ENCODE data around the gene RABGAP1L.

DNA sequence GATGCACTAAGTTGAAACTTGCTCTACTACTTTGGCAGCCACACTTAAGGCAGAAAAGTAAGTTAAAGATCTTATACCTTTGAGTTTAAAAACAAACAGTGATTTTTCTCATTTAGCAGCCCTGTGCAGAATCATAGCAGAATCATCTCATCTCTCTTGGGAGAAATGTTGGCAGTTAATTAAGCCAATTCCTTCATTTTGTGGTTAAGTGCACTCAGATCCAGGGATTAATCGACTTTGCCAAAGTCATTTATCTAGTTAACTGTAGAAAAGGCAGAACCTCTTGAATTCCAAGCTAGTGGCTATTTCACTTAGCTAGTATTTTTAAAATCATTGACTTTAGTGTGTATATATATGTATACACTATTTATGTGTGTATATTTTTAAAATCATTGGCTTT is 413.5 kb downstream of the RABGAP1L start:
- TF ChIP-seq, protein P1, sequence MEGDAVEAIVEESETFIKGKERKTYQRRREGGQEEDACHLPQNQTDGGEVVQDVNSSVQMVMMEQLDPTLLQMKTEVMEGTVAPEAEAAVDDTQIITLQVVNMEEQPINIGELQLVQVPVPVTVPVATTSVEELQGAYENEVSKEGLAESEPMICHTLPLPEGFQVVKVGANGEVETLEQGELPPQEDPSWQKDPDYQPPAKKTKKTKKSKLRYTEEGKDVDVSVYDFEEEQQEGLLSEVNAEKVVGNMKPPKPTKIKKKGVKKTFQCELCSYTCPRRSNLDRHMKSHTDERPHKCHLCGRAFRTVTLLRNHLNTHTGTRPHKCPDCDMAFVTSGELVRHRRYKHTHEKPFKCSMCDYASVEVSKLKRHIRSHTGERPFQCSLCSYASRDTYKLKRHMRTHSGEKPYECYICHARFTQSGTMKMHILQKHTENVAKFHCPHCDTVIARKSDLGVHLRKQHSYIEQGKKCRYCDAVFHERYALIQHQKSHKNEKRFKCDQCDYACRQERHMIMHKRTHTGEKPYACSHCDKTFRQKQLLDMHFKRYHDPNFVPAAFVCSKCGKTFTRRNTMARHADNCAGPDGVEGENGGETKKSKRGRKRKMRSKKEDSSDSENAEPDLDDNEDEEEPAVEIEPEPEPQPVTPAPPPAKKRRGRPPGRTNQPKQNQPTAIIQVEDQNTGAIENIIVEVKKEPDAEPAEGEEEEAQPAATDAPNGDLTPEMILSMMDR (IDR thresholded peaks at IDR 0.05) = no peak
- no peak for TF ChIP-seq POLR2A (IDR thresholded peaks at IDR 0.05)

All from body of pancreas (tissue), 4 donors.